GM12892 (cell line): ENCODE measurements around the gene TEPSIN.

Source experiments
- POLR2A ChIP-seq: IDR thresholded peaks from 2 replicates; pipeline ENCODE4 v1.6.1; 2011; ENCODE audit warnings: low read depth, low read length, control low read depth
- POLR2AphosphoS5 ChIP-seq: IDR thresholded peaks from 2 replicates; pipeline ENCODE4 v1.6.1; 2011; ENCODE audit warnings: low read depth, low read length, control low read depth

DNA sequence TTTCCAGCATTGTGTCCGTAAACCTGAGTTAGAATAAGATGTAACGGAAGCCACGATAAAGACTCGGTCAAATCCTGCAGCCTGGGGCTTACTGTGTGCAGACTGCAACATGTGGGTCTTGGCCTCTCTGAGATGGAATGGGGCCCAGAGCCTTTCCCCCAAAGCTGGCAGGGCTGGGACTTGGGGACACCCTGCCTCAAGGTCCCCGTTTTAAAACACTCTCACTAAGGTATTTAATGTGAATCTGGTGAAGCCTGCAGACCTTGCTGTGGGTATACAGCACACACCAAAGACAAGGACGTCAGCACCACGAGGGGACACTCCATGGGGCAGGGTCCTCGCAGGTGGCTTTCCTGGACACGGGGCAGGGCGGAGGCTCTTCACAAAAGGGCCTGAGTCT lies 2.3 kb upstream of the TEPSIN start:
- TF ChIP-seq POLR2AphosphoS5: no peak
- TF ChIP-seq POLR2A: no peak
